NK-92 (cell line): ENCODE results near the gene BCAS2.
"Not testable (repeated sequence)": the region's sequence is repeated elsewhere in the genome, so short reads cannot be mapped to it uniquely, and the experiment has no call there.

ENCODE experiments used
- DNase-seq: peaks from one replicate; lab custom pipeline; 2025; ENCODE audit not compliant: unreplicated experiment; lab: John Stamatoyannopoulos, UW

The BCAS2 gene

GRCh38 chr1:114581335-114582287 lies at the start of gene BCAS2:
Gene BCAS2 (minus strand): TSS chr1:114581615. CDS start chr1:114581591, 24 bp downstream.
- DNase-seq, result peak; percentile 89

DNA sequence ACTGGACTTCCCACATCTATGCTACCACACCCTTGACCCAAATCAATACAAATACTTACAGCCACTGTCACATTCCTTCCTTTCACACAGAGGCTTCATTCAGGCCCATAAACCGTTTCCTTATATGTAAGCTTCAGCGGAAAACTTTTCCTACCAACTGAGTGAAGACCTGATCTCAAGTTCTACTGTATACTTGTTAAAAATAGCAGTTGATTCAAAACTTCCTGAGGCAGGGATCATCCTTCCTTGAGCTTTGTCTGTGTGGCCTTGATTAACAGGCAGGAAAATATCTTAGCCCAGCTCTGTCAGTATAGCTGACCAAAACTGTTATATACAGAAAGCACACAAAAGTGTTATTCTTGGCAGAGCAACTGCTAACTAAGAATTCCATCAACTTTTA lies 45.7 kb upstream of the BCAS2 start:
- DNase-seq, result no peak

- DNase-seq, result no peak
These were observed 41.9 kb upstream of the BCAS2 start for GRCh38 chr1:114623364-114623763.

- no peak for DNase-seq
These were observed 39.0 kb upstream of the BCAS2 start for GRCh38 chr1:114620419-114620818.

GRCh38 chr1:114618606-114619005 lies 37.2 kb upstream of the BCAS2 start:
- DNase-seq, result no peak

- DNase-seq, result no peak
These were observed 29.3 kb upstream of the BCAS2 start for GRCh38 chr1:114610546-114611245.

GRCh38 chr1:114609826-114610225 lies 28.4 kb upstream of the BCAS2 start:
- DNase-seq, result no peak

DNA sequence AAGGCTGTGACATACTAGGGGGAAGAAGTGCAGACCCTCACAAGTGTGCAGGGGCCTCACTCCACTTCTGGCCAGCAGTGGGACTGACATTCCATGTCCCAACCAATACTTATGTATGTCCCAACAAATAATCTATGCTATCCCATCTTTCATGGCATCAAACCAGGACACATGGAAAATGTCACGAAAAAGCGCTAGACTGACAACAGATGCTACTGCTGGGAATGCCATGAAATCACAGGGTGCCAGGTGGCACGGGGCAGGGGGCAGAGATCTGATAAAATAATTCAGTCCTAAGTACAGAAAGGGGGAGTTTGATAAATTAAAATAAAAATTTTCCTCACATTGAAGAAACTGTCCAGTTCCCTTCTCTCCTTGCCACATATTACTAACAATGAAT lies 27.6 kb upstream of the BCAS2 start:
- no peak for DNase-seq

GRCh38 chr1:114607223-114607622 lies 25.8 kb upstream of the BCAS2 start:
- no peak for DNase-seq

DNA sequence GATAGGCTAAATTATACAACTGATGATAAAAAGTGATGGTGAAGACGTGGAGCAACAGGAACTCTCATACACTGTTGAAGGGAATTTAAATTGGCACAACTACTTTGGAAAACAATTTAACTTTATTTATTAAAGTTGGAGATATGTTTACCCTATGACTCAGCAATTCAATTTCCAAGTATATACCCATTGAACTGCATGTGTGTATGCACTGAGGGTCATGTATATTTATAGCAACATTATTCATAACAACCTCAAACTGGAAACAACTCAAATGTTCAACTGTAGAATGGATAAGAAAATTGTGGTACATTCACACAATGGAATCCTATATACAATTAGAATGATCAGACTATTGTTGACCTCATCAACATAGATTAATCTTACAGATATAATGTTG lies 16.5 kb upstream of the BCAS2 start:
- DNase-seq, result no peak

DNA sequence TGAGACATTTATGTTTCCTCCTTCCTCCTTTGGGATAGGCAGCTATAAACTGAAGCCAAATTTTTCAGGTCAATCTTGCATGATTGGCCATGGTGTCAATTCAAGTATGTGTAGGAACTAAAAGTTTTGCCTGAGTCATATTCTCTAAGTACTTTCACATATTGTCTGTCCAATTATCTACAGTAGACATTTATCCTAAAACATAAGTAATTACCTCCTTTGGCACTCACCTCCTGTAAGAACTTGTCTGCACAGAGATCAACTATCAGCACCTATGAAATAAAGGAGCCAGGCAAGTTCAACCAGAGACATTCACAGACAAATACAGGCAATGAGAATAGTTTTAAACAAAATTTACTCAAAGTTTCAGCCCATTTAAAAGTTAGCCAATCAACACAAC lies 14.2 kb upstream of the BCAS2 start:
- DNase-seq, result no peak

GRCh38 chr1:114594046-114594445 lies 12.6 kb upstream of the BCAS2 start:
- DNase-seq, result no peak

DNA sequence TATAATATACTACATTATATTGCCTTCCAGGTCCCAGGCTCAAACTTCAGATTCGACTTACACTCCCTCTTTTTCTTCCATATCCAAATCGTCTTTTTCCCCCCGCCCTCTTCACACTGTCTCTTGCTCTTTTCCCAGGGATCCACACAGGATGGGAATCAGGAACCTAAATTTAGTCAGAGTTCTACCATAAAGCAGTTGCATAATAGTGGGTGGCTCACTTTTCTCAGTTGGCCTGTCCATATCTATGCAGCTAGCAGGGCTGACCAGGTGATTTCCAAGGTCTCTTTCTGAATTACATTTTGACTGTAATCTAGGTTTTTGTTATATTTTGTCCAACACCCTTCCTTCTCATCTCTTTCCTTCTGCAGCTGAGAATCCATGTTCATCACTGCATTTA lies 7.7 kb upstream of the BCAS2 start:
- DNase-seq, result no peak

- no peak for DNase-seq
These were observed 6.8 kb upstream of the BCAS2 start for GRCh38 chr1:114588196-114588689.

GRCh38 chr1:114587203-114587991 lies 6.0 kb upstream of the BCAS2 start:
- DNase-seq, result no peak

- no peak for DNase-seq
These were observed 5.2 kb upstream of the BCAS2 start for GRCh38 chr1:114586513-114587047.

DNA sequence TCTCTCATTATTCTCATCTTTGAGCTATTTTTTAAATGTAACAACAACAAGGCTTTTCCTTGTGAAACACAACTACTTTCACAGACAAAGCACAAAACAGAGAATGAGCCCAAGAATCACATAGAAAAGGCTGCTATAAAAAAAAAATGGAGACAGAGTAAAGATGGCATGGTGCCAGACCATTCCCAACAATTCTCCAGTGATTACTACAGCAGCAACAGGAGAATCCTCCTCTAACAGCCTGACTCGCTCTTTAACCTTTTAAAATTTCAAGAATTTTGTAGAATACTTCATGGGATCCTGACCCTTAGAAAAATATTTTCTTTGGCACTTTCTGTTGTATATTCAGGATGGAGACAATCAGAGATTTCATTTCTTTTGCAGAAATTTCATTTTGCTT lies 3.8 kb upstream of the BCAS2 start:
- DNase-seq, result no peak

GRCh38 chr1:114574365-114574764 lies 7.0 kb downstream of the BCAS2 start:
- DNase-seq, result no peak

GRCh38 chr1:114564141-114564540 lies 17.3 kb downstream of the BCAS2 start:
- no peak for DNase-seq

DNA sequence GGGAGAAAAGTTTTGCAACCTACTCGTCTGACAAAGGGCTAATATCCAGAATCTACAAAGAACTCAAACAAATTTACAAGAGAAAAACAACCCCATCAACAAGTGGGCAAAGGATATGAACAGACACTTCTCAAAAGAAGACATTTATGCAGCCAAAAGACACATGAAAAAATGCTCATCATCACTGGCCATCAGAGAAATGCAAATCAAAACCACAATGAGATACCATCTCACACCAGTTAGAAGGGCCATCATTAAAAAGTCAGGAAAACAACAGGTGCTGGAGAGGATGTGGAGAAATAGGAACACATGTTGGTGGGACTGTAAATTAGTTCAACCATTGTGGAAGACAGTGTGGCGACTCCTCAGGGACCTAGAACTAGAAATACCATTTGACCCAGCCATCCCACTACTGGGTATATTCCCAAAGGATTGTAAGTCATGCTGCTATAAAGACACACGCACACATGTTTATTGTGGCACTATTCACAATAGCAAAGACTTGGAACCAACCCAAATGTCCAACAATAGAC lies 18.4 kb downstream of the BCAS2 start:
- not testable (repeated sequence) for DNase-seq

DNA sequence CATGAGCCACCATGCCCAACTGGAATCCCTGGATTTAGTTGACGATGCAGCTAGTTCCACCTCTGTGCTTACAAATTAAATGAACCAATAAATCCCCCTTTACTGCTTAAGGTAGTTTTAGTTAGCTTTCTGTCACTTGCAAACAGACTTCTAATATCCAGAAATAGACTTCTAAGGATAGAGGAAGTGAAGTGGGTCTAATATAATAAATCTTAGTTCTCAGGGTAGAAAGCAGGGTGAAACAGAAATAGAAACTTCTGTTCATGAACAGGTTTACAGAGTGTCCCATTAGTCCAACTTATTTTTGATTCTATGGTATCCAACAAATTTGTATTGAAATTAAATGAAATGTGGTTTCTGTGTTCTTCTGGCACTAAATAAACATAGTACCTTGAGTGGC lies 20.1 kb downstream of the BCAS2 start:
- no peak for DNase-seq
